HL-60 (cell line): ENCODE data around the gene PELO.

Experiments used
- DNase-seq, 2 experiments: peaks; one replicate each; pipeline ENCODE4 v3.0.0-alpha.2; 2010 to 2020; ENCODE audit warnings: low read depth in 1 of 2, low spot score in 1 of 2
- H3K27ac ChIP-seq: fragments of 250-450 bp; sonication (Bioruptor Pico); replicated peaks from 2 replicates; pipeline ENCODE4 v1.5.1; 2020; ENCODE audit warnings: mild to moderate bottlenecking, moderate library complexity
- H3K27me3 ChIP-seq: fragments of 250-450 bp; sonication (Bioruptor Pico); 2 replicates; pipeline ENCODE4 v1.5.1; 2021; ENCODE audit warnings: mild to moderate bottlenecking, moderate library complexity; ENCODE audit not compliant: insufficient read depth, poor library complexity, severe bottlenecking
- H3K4me3 ChIP-seq: replicated peaks from 2 replicates; pipeline ENCODE4 v1.5.1; 2011; ENCODE audit warnings: mild to moderate bottlenecking, control low read depth, low read length; ENCODE audit not compliant: insufficient read depth
- GABPA ChIP-seq: IDR thresholded peaks from 2 replicates; pipeline ENCODE4 v1.6.1; 2012; ENCODE audit warnings: low read depth
- POLR2AphosphoS5 ChIP-seq: IDR thresholded peaks from 2 replicates; pipeline ENCODE4 v1.6.1; 2012; ENCODE audit warnings: low read depth
- SPI1 ChIP-seq: IDR thresholded peaks from 2 replicates; pipeline ENCODE4 v1.6.1; 2012; ENCODE audit warnings: low read depth, mild to moderate bottlenecking, borderline replicate concordance
- TF ChIP-seq, protein P1 (sequence below): IDR thresholded peaks from 2 replicates; pipeline ENCODE4 v1.6.1; 2012; ENCODE audit warnings: low read depth; ENCODE audit not compliant: insufficient replicate concordance
- TF ChIP-seq, protein P2 (sequence below): IDR thresholded peaks from one replicate; pipeline ENCODE4 v1.5.1; 2011; ENCODE audit warnings: low read length, control low read depth, inconsistent platforms; ENCODE audit not compliant: insufficient read depth

The PELO gene

DNA sequence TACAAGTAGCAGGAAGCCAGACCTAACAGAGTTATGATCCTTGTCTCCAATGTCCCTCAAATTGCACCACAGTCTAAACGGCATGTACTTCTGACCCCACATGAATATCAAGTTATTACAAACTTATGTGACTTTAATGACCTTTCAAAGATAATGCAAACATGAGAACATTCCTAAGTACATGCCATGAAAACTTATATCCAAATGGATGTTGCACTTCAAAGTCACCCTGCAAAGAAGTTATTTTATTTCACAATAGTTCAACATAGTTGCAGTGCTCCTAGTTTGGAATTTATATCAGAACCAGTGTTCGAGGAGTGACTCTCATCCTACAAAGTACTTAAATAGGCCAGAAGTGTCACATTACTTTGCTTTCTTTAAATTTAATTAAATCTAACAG is 41.2 kb upstream of the PELO start:
- no peak overlapping the region for H3K27ac ChIP-seq
- TF ChIP-seq POLR2AphosphoS5 (no peak), SPI1 (no peak), GABPA (no peak)
- TF ChIP-seq, protein P1, sequence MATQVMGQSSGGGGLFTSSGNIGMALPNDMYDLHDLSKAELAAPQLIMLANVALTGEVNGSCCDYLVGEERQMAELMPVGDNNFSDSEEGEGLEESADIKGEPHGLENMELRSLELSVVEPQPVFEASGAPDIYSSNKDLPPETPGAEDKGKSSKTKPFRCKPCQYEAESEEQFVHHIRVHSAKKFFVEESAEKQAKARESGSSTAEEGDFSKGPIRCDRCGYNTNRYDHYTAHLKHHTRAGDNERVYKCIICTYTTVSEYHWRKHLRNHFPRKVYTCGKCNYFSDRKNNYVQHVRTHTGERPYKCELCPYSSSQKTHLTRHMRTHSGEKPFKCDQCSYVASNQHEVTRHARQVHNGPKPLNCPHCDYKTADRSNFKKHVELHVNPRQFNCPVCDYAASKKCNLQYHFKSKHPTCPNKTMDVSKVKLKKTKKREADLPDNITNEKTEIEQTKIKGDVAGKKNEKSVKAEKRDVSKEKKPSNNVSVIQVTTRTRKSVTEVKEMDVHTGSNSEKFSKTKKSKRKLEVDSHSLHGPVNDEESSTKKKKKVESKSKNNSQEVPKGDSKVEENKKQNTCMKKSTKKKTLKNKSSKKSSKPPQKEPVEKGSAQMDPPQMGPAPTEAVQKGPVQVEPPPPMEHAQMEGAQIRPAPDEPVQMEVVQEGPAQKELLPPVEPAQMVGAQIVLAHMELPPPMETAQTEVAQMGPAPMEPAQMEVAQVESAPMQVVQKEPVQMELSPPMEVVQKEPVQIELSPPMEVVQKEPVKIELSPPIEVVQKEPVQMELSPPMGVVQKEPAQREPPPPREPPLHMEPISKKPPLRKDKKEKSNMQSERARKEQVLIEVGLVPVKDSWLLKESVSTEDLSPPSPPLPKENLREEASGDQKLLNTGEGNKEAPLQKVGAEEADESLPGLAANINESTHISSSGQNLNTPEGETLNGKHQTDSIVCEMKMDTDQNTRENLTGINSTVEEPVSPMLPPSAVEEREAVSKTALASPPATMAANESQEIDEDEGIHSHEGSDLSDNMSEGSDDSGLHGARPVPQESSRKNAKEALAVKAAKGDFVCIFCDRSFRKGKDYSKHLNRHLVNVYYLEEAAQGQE = no peak
- TF ChIP-seq, protein P2, sequence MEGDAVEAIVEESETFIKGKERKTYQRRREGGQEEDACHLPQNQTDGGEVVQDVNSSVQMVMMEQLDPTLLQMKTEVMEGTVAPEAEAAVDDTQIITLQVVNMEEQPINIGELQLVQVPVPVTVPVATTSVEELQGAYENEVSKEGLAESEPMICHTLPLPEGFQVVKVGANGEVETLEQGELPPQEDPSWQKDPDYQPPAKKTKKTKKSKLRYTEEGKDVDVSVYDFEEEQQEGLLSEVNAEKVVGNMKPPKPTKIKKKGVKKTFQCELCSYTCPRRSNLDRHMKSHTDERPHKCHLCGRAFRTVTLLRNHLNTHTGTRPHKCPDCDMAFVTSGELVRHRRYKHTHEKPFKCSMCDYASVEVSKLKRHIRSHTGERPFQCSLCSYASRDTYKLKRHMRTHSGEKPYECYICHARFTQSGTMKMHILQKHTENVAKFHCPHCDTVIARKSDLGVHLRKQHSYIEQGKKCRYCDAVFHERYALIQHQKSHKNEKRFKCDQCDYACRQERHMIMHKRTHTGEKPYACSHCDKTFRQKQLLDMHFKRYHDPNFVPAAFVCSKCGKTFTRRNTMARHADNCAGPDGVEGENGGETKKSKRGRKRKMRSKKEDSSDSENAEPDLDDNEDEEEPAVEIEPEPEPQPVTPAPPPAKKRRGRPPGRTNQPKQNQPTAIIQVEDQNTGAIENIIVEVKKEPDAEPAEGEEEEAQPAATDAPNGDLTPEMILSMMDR = no peak
- peaks cover 3% of the 10 kb centered on the region for H3K27me3 ChIP-seq
- DNase-seq = no peak
- no peak overlapping the region for H3K4me3 ChIP-seq

DNA sequence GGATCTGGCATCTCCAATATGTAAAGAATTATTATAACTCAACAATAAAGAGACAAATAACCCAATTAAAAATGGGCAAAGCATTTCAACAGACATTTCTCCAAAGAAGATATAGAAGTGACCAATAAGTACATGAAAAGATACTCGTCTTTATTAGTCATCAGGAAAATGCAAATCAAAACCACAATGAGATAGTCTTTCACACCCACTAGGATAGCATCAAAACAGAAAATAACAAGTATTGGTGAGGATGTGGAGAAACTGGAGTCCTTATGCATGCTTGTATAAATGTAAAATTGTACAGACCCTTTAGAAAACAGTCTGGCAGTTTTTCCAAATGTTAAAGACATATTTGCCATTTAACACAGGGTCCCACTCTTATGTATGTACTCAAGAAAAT is 39.1 kb upstream of the PELO start:
- no peak for DNase-seq
- H3K27ac ChIP-seq = no peak overlapping the region
- H3K27me3 ChIP-seq = peaks cover 3% of the 10 kb centered on the region
- no peak overlapping the region for H3K4me3 ChIP-seq
- TF ChIP-seq, protein P2 = no peak
- TF ChIP-seq GABPA (no peak), SPI1 (no peak), POLR2AphosphoS5 (no peak)
- TF ChIP-seq, protein P1 = no peak

DNA sequence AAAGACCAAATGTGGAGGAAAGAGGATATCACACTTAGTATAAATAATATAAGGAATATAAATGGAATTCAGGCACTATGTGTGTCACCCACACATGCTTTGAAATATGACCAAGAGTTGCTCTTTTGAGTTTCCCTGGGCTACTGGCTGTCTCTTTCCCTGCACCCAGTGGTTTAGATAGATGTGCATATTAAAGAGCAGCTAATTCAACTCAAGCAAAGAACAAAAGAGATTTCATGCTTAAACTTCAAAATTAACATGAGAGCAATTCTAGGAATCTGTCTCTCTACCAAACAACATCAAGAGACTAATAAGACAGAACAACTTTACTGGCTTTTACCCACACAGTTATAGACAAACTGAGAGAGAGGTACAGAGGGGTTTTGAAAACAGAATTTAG is 38.0 kb upstream of the PELO start:
- no peak for DNase-seq
- Histone ChIP-seq H3K27ac (no peak overlapping the region), H3K27me3 (peaks cover 3% of the 10 kb centered on the region), H3K4me3 (no peak overlapping the region)
- TF ChIP-seq SPI1 (no peak), POLR2AphosphoS5 (no peak), GABPA (no peak)
- TF ChIP-seq, protein P2 = no peak
- TF ChIP-seq, protein P1 = no peak
